Activated naive CD4-positive, alpha-beta T cell treated with Interleukin-2 at 50 U/mL for 16 hours (primary cell): ENCODE results near the gene TNS3.

ENCODE experiments used
- DNase-seq: peaks from one replicate; pipeline ENCODE4 v3.0.0-alpha.2; 2020

Gene TNS3

DNA sequence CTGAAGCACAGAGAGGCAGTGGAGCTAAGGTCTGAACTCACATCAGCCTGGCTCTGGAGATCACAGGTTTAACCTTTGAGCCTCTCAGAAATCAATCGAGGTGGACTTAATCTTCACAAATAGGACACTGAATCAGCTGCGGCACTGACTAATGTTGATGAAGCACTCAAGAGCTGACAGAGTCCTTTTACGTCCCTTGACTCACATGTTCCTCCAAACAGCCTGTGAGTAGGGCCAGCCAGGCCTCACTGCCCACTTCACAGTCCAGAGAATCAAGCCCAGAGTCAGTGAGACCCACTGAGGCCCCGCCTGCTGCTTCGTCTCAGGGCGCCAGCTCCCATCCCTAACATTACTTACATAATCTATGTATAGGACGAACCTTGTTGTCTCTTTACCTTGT lies 63.1 kb downstream of the TNS3 start:
- DNase-seq: no peak

GRCh38 chr7:47517821-47518480 lies 64.0 kb downstream of the TNS3 start:
- DNase-seq: no peak

- no peak for DNase-seq
These were observed 64.8 kb downstream of the TNS3 start for GRCh38 chr7:47516985-47517600.

DNA sequence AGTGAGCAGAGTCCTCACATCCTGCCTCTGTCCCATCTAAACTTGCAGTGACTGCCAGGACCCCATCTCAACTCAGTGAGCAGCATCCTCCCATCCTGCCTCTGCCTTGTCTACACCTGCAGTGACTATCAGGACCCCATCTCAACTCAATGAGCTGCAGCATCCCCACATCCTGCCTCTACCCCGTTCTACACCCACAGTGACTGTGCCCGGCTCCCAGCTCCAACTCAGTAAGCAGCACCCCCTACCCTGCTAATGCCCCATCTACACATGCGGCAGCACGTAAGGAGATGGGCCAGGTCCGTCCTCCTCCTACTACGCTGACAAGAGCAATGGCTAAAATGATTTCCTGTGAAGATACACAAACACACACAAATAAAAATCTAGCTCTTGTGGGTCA lies 65.5 kb downstream of the TNS3 start:
- DNase-seq: no peak

DNA sequence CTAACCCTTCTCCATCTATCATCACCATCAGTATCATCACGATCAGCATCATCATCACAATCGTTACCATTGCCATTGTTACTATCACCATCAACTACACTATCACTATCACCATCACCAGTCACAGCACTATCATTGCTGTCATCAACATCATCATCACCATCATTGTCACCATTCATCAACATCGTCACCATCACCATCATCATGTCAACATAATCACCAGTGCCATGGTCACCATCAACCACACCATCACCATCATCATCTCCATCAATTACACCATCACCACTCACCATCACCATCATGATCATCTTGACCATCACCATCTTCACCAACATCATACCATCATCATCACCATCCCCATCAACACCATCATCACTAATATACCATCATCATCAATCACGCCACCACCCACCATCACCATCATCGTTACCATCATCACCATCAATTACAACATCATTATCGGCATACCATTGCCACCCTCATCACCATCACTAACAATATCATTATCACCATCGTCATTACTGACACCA lies 66.5 kb downstream of the TNS3 start:
- no peak for DNase-seq

- DNase-seq: no peak
These were observed 67.1 kb downstream of the TNS3 start for GRCh38 chr7:47514818-47515217.

GRCh38 chr7:47514367-47514766 lies 67.5 kb downstream of the TNS3 start:
- DNase-seq: no peak

DNA sequence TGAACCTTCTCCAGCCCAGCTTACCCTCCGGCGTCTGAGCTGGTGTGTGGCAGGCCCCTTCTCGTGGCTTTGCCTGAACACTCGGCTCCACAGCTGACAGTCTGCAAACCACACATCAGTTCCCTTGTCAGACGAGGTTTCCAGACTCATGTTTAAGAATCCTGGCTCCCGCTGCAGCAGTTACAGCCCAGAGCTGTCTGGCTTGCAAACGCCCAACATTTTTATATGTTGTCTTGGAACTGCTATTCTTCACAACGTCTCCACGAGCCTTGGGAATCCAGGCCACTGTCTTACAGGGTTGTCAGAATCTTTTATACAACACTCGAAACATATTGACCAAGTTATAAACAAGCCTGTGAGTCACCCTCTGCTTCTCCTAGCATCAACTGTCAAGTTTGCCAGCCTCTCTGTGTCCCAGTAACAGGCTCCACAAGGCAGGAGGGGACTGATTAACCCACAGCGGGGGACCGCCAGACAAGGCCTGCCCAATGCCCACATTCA lies 68.1 kb downstream of the TNS3 start:
- DNase-seq: no peak

GRCh38 chr7:47512481-47513176 lies 69.3 kb downstream of the TNS3 start:
- DNase-seq: no peak

DNA sequence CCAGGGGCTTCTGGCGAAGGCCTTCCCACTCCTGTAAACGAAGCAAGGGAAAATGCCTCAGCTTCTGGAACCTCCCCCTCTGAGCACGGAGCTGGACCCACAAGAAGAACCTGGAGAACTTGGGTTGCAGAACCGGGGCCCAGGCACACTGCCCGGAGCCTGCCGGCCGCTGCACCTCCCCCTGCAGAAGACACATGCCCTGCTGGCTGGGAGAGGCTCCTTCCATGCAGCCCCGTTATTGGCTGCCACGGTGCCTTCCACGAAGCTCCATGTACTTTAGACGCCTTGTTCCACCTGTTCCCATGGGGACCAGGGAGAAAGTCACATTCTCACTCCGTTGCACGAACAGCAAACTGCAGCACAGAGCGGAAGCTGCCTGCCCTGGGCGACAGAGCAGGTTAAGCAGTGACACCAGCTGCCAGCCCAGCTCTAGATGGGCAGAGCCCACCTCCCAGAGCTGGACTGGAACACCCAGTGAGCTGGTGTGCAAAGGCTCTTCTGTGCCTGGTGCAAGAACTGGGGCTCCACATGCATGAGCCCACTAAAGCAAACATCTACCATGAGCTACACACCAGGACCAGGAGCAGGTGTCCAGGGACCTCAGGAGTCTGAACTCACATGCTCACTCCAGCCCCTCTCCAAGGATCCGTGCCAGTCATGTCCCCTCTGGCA lies 70.1 kb downstream of the TNS3 start:
- DNase-seq: no peak

DNA sequence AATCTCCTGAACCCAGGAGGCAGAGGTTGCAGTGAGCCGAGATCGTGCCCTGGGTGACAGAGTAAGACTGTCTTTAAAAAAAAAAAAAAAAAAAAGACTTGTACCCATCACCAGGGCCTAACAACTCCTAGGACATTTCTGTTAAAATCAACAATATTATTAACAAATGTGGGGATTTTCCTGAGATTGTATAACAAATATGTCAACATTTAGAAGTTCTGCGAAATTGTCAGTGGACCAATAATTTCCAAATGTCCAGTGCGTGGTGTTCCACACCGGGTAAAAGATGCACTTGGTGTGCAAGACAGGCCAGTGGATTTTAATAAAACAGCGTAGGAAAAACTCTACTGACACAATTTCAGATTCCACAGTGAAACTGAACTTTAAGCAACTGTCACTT lies 71.1 kb downstream of the TNS3 start:
- DNase-seq: no peak

GRCh38 chr7:47510192-47510591 lies 71.7 kb downstream of the TNS3 start:
- DNase-seq: no peak

- no peak for DNase-seq
These were observed 72.3 kb downstream of the TNS3 start for GRCh38 chr7:47509571-47509970.

GRCh38 chr7:47508389-47509380 lies 73.2 kb downstream of the TNS3 start:
- DNase-seq: no peak

- no peak for DNase-seq
These were observed 74.4 kb downstream of the TNS3 start for GRCh38 chr7:47507522-47507921.

GRCh38 chr7:47506382-47507339 lies 75.2 kb downstream of the TNS3 start:
- no peak for DNase-seq

- no peak for DNase-seq
These were observed 76.5 kb downstream of the TNS3 start for GRCh38 chr7:47505312-47506007.

GRCh38 chr7:47504551-47505311 lies 77.2 kb downstream of the TNS3 start:
- no peak for DNase-seq

GRCh38 chr7:47503281-47503680 lies 78.6 kb downstream of the TNS3 start:
- no peak for DNase-seq
